NCI-H2227 (cell line): ENCODE measurements around the gene BUB3.

Experiments
- DNase-seq: peaks from one replicate; lab custom pipeline; 2025; ENCODE audit not compliant: unreplicated experiment; lab: John Stamatoyannopoulos, UW

Gene BUB3

GRCh38 chr10:123203393-123204126 is 49.4 kb downstream of the BUB3 start:
- DNase-seq = no peak

GRCh38 chr10:123204127-123204461 is 49.9 kb downstream of the BUB3 start:
- DNase-seq = no peak

- DNase-seq = no peak
These were observed 50.8 kb downstream of the BUB3 start for GRCh38 chr10:123205041-123205440.

- DNase-seq = no peak
These were observed 57.9 kb downstream of the BUB3 start for GRCh38 chr10:123212063-123212462.

GRCh38 chr10:123212640-123213039 is 58.4 kb downstream of the BUB3 start:
- no peak for DNase-seq

- DNase-seq = no peak
These were observed 59.0 kb downstream of the BUB3 start for GRCh38 chr10:123213192-123213591.
